ENCODE measurements around the gene EEF2KMT.

EEF2KMT gene

DNA sequence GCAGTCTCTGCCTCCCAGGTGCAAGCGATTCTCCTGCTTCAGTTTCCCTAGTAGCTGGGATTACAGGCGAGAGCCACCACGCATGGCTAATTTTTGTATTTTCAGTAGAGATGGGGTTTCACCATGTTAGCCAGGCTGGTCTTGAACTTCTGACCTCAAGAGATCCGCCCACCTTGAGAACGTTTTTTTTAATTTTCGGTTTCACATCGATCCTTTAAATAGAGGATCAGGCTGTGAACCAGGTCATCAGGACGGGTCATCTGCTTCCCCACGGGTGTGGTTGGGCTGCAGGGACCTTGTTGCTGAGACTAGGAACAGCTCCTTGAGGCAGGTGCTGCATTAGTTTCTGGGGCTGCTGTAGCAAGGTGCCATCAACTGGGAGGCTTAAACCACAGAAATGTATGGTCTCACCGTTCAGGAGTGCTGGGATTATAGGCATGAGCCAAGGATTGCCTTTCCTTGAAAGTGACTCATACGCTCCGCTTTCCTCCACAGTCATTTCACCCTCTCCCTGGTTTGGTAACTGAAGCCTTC is 55.9 kb downstream of the EEF2KMT start:
- no peak for DNase-seq (ENCODE audit: low read depth)

DNA sequence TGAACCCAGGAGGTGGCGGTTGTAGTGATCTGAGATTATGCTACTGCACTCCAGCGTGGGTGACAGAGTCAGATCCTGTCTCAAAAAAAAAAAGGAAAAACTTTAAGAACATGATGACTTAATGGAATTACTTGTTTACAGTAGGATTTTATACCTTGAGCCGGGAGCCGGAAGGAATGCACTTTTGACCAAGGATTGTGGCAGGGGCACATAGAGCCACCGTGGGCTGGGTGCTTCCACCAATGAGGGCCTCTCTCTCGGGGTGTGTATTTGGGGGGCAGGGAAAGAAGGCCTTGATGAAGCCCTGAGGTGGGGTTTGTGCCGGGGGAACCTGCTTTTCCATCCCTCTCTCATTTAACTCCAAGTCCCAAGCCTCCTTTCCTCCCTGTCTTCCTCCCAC is 57.1 kb downstream of the EEF2KMT start:
- no peak for DNase-seq (ENCODE audit: low read depth)

DNA sequence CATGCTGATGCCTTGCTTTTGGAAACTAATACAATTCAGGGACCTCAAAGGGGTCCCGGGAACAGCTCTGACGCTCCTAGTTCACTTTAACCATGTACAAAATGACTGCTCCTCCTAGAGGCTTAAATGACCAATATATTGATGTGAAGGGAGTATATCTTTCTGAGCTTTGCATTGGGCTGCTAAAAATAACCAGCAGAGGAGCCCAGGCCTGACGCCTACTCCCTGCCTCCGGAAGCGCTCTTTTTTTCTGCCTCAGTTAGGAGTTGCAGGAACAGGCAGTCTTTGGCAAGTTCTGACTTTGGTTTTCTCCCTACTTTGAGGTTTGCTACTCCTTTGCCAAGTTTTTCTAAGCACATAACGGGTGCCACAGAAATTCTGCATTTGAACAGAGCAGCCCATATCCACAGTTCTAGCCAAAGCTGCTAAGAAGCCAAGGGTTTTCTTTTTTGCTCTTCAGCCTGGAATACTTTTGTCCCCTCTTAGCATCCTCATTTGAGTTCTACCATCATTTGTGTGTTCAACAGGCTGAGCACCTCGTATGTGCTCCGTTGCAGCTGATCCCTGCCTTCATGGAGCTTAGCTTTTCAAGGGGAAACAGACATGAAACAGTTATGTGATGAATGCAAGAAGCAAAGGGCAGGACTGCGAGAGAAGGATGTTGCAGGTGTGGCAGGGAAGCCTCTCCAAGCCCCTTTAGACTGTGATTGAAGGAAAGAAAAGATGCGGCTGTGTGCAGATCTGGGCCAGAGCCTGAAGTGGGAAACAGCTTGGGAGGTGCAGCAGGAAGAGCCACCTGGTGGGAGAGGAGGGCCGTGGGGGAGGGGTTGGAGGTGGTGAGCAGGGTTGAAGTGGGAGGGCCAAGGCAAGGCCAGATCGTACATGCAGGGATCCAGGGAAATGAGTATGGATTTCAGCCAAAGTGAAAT is 61.1 kb downstream of the EEF2KMT start:
- no peak for DNase-seq (ENCODE audit: low read depth)

DNA sequence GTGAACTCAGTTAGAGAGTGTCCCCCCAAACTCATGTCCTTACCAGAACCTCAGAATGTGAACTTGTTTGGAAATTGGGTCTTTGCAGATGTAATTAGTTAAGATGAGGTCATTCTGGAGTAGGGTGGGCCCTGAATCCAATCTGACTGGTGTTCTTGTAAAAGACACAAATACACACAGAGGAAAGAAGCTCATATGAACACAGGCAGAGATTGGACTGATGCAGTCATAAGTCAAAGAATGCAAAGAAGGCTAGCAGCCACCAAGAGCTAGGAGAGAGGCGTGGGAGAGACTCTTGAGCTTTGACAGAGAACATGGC is 61.7 kb downstream of the EEF2KMT start:
- DNase-seq (ENCODE audit: low read depth), result no peak

Data from activated T-helper 9 cell treated with anti-CD3 and anti-CD28 coated beads, Interleukin-2, amount 50 U/mL, for 16 hours (primary cell).